Measurements from ENCODE around the gene PRLH.
"Not testable (repeated sequence)": the region's sequence is repeated elsewhere in the genome, so short reads cannot be mapped to it uniquely, and the experiment has no call there.

Gene PRLH

GRCh38 chr2:237603718-237604362 is 37.5 kb downstream of the PRLH start:
- Histone ChIP-seq H2AFZ (ENCODE audit: low read length, unreplicated experiment) (peak overlapping the region; percentile 97), H3K27me3 (ENCODE audit: insufficient read depth, low read length) (no peaks in the 10 kb centered on the region), H3K79me2 (ENCODE audit: control insufficient read depth, insufficient read depth, low read length, unreplicated experiment) (no peaks in the 10 kb centered on the region), H3K36me3 (ENCODE audit: insufficient read depth, low read length) (no peaks in the 10 kb centered on the region), H3K4me1 (ENCODE audit: control insufficient read depth, insufficient read depth, low read length, unreplicated experiment) (peaks cover 19% of the 10 kb centered on the region), H3K27ac (ENCODE audit: low read depth, low read length) (peak overlapping the region; percentile 83), H3K4me3 (ENCODE audit: low read depth, low read length) (peak overlapping the region; percentile 40)

- H3K79me2 ChIP-seq (ENCODE audit: control insufficient read depth, insufficient read depth, low read length, unreplicated experiment) = no peaks in the 10 kb centered on the region
- no peaks in the 10 kb centered on the region for H3K27me3 ChIP-seq (ENCODE audit: insufficient read depth, low read length)
- H3K4me1 ChIP-seq (ENCODE audit: control insufficient read depth, insufficient read depth, low read length, unreplicated experiment) = peaks cover 19% of the 10 kb centered on the region
- no peaks in the 10 kb centered on the region for H3K36me3 ChIP-seq (ENCODE audit: insufficient read depth, low read length)
- H2AFZ ChIP-seq (ENCODE audit: low read length, unreplicated experiment) = no peak overlapping the region
- H3K27ac ChIP-seq (ENCODE audit: low read depth, low read length) = peak overlapping the region; percentile 83
- no peak overlapping the region for H3K4me3 ChIP-seq (ENCODE audit: low read depth, low read length)
Observed at GRCh38 chr2:237604391-237604790, 38.0 kb downstream of the PRLH start.

GRCh38 chr2:237604960-237605359 is 38.6 kb downstream of the PRLH start:
- no peaks in the 10 kb centered on the region for H3K79me2 ChIP-seq (ENCODE audit: control insufficient read depth, insufficient read depth, low read length, unreplicated experiment)
- H2AFZ ChIP-seq (ENCODE audit: low read length, unreplicated experiment) = no peak overlapping the region
- H3K4me3 ChIP-seq (ENCODE audit: low read depth, low read length) = no peak overlapping the region
- peaks cover 16% of the 10 kb centered on the region for H3K4me1 ChIP-seq (ENCODE audit: control insufficient read depth, insufficient read depth, low read length, unreplicated experiment)
- H3K27ac ChIP-seq (ENCODE audit: low read depth, low read length) = no peak overlapping the region
- no peaks in the 10 kb centered on the region for H3K36me3 ChIP-seq (ENCODE audit: insufficient read depth, low read length)
- H3K27me3 ChIP-seq (ENCODE audit: insufficient read depth, low read length) = no peaks in the 10 kb centered on the region

GRCh38 chr2:237606522-237606921 is 40.1 kb downstream of the PRLH start:
- not testable (repeated sequence) for H3K4me3 ChIP-seq (ENCODE audit: low read depth, low read length); H2AFZ ChIP-seq (ENCODE audit: low read length, unreplicated experiment); H3K79me2 ChIP-seq (ENCODE audit: control insufficient read depth, insufficient read depth, low read length, unreplicated experiment); H3K27ac ChIP-seq (ENCODE audit: low read depth, low read length); H3K4me1 ChIP-seq (ENCODE audit: control insufficient read depth, insufficient read depth, low read length, unreplicated experiment); H3K27me3 ChIP-seq (ENCODE audit: insufficient read depth, low read length); H3K36me3 ChIP-seq (ENCODE audit: insufficient read depth, low read length)

- no peaks in the 10 kb centered on the region for H3K36me3 ChIP-seq (ENCODE audit: insufficient read depth, low read length)
- H3K27ac ChIP-seq (ENCODE audit: low read depth, low read length) = no peak overlapping the region
- H3K27me3 ChIP-seq (ENCODE audit: insufficient read depth, low read length) = no peaks in the 10 kb centered on the region
- H3K4me1 ChIP-seq (ENCODE audit: control insufficient read depth, insufficient read depth, low read length, unreplicated experiment) = peaks cover 26% of the 10 kb centered on the region
- H3K4me3 ChIP-seq (ENCODE audit: low read depth, low read length) = no peak overlapping the region
- no peak overlapping the region for H2AFZ ChIP-seq (ENCODE audit: low read length, unreplicated experiment)
- no peaks in the 10 kb centered on the region for H3K79me2 ChIP-seq (ENCODE audit: control insufficient read depth, insufficient read depth, low read length, unreplicated experiment)
Observed at GRCh38 chr2:237612527-237613357, 46.4 kb downstream of the PRLH start.

GRCh38 chr2:237613679-237614078 is 47.3 kb downstream of the PRLH start:
- Histone ChIP-seq H3K27ac (ENCODE audit: low read depth, low read length) (no peak overlapping the region), H2AFZ (ENCODE audit: low read length, unreplicated experiment) (no peak overlapping the region), H3K4me3 (ENCODE audit: low read depth, low read length) (no peak overlapping the region), H3K79me2 (ENCODE audit: control insufficient read depth, insufficient read depth, low read length, unreplicated experiment) (no peaks in the 10 kb centered on the region), H3K27me3 (ENCODE audit: insufficient read depth, low read length) (no peaks in the 10 kb centered on the region), H3K36me3 (ENCODE audit: insufficient read depth, low read length) (no peaks in the 10 kb centered on the region), H3K4me1 (ENCODE audit: control insufficient read depth, insufficient read depth, low read length, unreplicated experiment) (peaks cover 28% of the 10 kb centered on the region)

- no peak overlapping the region for H2AFZ ChIP-seq (ENCODE audit: low read length, unreplicated experiment)
- no peak overlapping the region for H3K27ac ChIP-seq (ENCODE audit: low read depth, low read length)
- H3K4me3 ChIP-seq (ENCODE audit: low read depth, low read length) = no peak overlapping the region
- peaks cover 28% of the 10 kb centered on the region for H3K4me1 ChIP-seq (ENCODE audit: control insufficient read depth, insufficient read depth, low read length, unreplicated experiment)
- no peaks in the 10 kb centered on the region for H3K79me2 ChIP-seq (ENCODE audit: control insufficient read depth, insufficient read depth, low read length, unreplicated experiment)
- no peaks in the 10 kb centered on the region for H3K36me3 ChIP-seq (ENCODE audit: insufficient read depth, low read length)
- H3K27me3 ChIP-seq (ENCODE audit: insufficient read depth, low read length) = no peaks in the 10 kb centered on the region
Observed at GRCh38 chr2:237614151-237614720, 47.9 kb downstream of the PRLH start.

- no peaks in the 10 kb centered on the region for H3K36me3 ChIP-seq (ENCODE audit: insufficient read depth, low read length)
- no peaks in the 10 kb centered on the region for H3K79me2 ChIP-seq (ENCODE audit: control insufficient read depth, insufficient read depth, low read length, unreplicated experiment)
- no peaks in the 10 kb centered on the region for H3K27me3 ChIP-seq (ENCODE audit: insufficient read depth, low read length)
- peaks cover 28% of the 10 kb centered on the region for H3K4me1 ChIP-seq (ENCODE audit: control insufficient read depth, insufficient read depth, low read length, unreplicated experiment)
- H3K27ac ChIP-seq (ENCODE audit: low read depth, low read length) = peak overlapping the region; percentile 85
- H2AFZ ChIP-seq (ENCODE audit: low read length, unreplicated experiment) = no peak overlapping the region
- H3K4me3 ChIP-seq (ENCODE audit: low read depth, low read length) = no peak overlapping the region
Observed at GRCh38 chr2:237615631-237616249, 49.4 kb downstream of the PRLH start.

- Histone ChIP-seq H3K36me3 (ENCODE audit: insufficient read depth, low read length) (no peaks in the 10 kb centered on the region), H2AFZ (ENCODE audit: low read length, unreplicated experiment) (peak overlapping the region; percentile 62), H3K27me3 (ENCODE audit: insufficient read depth, low read length) (no peaks in the 10 kb centered on the region), H3K79me2 (ENCODE audit: control insufficient read depth, insufficient read depth, low read length, unreplicated experiment) (no peaks in the 10 kb centered on the region), H3K27ac (ENCODE audit: low read depth, low read length) (peak overlapping the region; percentile 85), H3K4me3 (ENCODE audit: low read depth, low read length) (no peak overlapping the region), H3K4me1 (ENCODE audit: control insufficient read depth, insufficient read depth, low read length, unreplicated experiment) (peaks cover 28% of the 10 kb centered on the region)
Observed at GRCh38 chr2:237616373-237616733, 50.0 kb downstream of the PRLH start.

Data from ACC112 (cell line).